HG03103 (cell line): Measurements from ENCODE around the gene LZTS3.
"Not testable (repeated sequence)": the region's sequence is repeated elsewhere in the genome, so short reads cannot be mapped to it uniquely, and the experiment has no call there.

Experiments used
- ATAC-seq: cut with Tn5 transposase; IDR thresholded peaks from one replicate; pipeline ENCODE4 v1.9.1; 2021; ENCODE audit warnings: low read depth; ENCODE audit not compliant: unreplicated experiment

The LZTS3 gene

GRCh38 chr20:3172933-3173609, at the start of gene LZTS3:
Gene LZTS3, minus strand, starts transcription at chr20:3173549. Its CDS starts 6,386 bp downstream, at chr20:3167163.
- ATAC-seq: peak; percentile 44

- no peak for ATAC-seq
Observed at GRCh38 chr20:3221398-3222226, 48.3 kb upstream of the LZTS3 start.

- ATAC-seq: peak; percentile 80
Observed at GRCh38 chr20:3218307-3218988, 45.1 kb upstream of the LZTS3 start.

DNA sequence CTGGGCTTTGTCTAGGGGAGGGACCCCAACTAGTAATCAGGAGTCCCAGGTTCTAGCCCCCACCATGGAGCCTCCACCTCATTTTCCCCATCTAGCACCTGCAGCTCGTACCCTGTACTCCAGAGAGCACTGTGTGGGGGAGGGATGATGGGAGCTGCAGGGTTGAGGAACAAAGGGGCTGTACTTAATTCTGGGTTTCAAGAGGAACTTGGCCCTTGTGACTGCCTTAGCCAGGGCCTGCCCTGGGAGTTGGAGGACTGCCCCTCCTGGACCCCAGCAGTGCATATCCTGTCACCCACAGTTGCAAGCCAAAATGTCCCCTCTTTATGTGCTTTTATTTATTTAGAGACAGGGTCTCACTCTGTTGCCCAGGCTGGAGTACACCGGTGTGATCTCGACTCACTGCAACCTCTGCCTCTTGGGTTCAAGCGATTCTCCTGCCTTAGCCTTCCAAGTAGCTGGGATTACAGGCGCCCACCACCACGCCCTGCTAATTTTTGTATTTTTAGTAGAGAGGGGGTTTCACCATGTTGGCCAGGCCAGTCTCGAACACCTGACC, 42.1 kb upstream of the LZTS3 start:
- not testable (repeated sequence) for ATAC-seq

- no peak for ATAC-seq
Observed at GRCh38 chr20:3213226-3213625, 39.9 kb upstream of the LZTS3 start.

DNA sequence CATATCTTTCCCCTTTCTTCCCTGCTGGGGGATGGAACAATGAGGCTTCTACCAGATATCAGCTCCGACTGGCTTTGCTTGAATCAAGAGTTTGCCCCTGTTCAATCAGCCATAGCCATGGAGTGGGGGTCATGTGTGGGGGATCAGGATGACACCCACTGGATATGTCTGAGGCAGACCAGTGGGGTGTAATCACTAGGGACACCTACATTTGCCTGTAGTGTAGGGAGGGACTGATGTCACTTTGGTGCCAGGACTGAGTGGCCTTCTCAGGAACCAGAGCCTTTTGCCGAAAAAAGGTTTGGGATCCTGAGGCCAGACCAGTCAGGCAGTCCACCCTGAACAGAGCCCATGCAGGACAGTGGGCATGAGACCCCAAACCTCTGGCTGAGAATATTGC, 37.0 kb upstream of the LZTS3 start:
- ATAC-seq: no peak

DNA sequence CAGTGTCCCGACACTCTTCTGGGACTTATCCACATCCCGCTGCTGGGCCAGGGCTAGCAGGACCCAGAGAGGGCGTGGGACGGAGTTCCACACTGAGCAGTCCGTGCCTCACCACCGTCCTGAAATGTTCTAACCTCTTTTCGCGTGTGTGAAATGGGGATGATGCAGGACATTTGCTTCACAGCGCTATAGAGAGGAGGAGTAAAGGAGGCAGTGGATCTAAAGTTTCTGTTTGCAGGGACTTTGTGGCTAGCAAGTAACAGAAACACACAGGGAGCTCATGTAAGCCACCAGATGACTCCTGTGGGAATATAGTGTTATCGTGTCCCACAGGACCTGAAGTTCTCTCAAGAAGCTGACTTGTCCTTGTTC, 36.6 kb upstream of the LZTS3 start:
- ATAC-seq: no peak

- no peak for ATAC-seq
Observed at GRCh38 chr20:3209257-3209945, 36.1 kb upstream of the LZTS3 start, which contains the start of gene ITPA. Gene ITPA, plus strand, starts transcription at chr20:3209498. Its CDS starts 54 bp downstream, at chr20:3209552.

GRCh38 chr20:3208786-3209256, 35.5 kb upstream of the LZTS3 start:
- no peak for ATAC-seq

DNA sequence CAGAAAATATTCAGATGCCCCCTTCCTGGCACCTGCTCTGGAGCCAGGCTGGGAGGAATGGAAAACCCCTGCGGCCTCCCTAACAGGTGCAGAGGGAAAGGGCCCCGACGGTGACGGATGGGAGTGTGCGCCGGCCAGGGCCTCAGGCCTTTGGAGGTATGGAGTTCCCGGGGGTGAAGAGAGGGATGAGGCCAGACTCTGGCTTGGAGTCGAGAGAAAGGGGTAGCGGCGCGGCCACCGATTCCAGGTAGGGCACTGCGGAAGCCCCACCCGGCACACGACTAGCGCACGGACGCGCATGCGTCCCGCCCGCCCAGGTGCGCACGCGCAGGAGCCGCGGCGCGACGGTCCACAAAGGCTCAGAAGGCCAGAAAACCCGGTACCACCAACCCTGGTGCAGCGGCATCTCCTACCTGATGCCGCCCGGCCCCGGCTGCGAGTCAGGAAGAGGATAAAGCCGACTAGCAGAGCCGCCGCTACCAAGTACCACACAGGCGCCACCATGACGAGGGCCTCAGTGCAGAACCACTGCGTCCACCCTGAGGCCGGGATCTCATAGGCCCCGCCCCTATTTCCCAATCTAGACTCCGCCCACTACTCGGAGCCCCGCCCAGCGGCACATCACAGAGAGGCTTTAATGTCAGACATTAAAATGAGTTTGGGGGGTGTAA, 30.9 kb upstream of the LZTS3 start, which contains the start of gene DDRGK1:
DDRGK1 (minus strand) TSS at position 559 of the 671 bp plus-strand sequence; CDS start at position 504, 55 bp downstream.
- peak; percentile 74 for ATAC-seq

DNA sequence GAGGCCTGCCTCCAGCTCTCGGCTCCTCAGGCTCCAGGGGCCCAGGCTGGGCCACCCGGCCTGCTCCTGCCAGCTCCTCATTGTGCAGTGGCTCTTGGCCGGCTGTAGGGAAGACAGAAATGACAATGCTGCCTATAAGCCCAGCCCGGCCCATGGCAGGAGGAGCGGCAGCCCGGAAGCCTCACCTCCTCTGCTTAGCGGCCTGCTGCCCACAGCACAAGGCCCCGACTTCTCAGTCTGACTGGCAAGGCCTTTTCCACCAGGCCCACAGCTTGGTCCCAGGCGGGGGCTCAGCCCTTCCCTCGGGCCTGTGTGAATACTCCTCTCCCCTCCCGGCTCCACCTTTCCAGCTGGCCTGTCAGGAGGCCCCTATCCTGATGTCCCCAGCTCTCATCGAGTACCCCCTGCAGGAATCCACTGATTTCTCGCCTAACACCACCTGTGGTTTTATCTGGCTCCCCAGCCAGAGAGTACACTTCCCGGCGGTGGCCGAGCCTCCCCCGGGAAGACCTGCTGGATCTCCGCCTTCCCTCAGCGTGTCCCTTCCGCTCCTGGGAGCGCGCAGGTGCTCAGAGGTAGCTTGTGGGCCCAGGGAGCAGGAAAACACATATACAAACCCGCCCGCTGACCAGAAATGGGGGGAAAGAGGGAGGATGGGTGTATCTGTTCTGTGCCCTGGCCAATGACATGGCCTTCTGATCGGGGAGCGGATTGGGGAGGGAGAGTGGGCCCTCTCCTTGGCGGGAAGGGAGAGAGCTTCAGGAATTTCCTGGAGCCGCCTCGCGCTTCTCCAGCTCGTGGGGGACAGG, 30.2 kb upstream of the LZTS3 start:
- peak; percentile 19 for ATAC-seq

DNA sequence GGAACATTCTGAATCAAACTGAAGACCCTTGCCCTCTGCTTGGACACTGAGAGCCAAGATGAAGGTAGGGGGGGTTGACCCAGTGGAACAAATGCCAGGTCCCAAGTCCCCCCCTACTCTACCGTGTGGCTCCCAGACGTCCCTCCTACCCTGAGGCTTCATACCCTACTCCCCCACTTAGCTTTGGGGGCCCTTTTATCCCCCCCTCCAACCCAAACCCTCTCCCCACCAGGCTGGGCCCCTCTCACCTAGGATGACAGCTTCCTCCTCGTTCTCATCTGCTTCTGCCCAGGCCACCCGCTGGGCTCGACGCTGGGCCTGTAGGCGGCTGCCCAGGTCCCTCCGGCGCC, 29.6 kb upstream of the LZTS3 start:
- no peak for ATAC-seq

- no peak for ATAC-seq
Observed at GRCh38 chr20:3199976-3200755, 26.8 kb upstream of the LZTS3 start.

DNA sequence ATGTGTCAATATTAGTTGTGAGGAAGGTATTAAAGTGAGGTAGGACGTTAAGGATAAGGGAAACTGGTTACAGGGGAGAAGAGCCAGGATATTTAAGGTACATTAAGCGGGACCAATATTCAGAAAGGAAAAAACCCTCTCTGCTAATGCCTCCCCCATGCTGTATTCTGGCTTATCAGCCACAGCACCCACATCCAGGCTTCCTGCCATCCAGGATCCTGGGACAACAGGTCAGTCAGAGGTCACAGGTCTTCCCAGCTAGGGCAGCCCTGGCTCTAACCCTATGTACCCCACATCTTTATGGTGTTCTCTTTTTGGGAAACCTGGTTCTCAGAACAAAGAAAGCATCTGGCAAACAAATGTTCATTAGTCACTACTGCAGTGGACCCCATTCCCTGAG, 25.9 kb upstream of the LZTS3 start:
- ATAC-seq: no peak

DNA sequence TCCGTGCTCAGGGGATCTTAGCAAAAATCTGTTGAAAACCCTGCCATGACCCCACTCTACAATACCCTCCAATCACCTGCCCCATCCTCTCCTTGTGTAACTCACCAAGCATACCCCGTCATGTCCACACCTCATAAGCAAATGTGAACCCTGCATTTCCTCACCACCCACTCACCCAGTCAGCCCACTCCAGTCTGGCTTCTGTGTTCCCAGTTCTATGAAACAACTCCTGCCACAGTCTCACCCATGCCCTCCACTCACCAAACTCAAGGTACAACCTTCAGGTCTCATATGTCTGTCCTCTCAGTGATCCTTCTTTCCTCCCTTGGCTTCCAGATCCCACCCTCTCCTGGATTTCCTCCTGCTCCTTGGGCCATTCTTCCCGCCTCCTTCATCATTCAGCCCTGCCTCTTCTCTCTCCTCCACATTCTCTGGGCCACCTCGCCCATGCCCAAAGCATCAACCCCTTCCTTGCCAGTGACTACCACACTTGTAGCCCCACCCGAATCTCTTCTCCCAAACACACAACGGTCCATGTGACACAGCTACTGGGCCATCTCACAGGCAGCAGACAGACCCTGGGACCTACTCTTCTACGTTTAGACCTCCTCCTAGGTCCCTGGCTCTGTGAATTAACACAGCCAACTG, 22.4 kb upstream of the LZTS3 start:
- no peak for ATAC-seq

DNA sequence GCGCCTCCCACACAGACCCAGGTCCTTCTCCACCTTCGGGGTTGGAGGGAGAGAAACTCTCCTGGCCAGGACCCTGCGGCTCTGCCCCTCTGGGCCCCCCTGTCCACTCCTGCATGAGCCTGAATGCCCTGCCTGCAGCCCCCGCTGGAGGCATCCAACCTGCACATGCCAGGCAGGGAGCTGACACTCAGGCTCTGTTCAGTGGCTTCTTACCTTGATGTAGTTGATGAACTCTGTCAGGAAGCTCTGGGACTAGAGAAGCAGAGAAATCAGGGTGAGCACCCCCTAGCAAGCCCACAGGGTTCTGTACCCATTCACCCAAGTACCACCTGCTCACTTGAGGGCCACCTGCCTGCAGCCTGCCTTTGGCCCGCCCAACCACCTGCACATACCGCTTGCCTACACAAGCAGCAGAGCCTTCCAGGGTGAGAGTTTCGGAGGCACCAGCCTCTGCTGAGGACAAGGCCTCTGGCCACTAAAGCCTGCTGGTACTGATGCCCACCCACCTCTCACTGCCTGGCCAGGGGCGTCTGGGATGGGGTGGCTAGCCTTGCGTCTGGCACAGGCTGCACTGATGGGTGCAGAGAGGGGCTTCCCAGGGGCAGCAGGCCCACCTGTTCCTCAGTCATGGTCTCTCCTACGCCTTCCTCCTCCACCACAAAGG, 21.4 kb upstream of the LZTS3 start:
- no peak for ATAC-seq
